Measurements from ENCODE around the gene CLDN4.

- TF ChIP-seq POLR2A (IDR thresholded peaks at IDR 0.05) (no peak), CTCF (IDR thresholded peaks at IDR 0.05) (no peak), POLR2AphosphoS5 (IDR thresholded peaks at IDR 0.05) (no peak), EP300 (IDR thresholded peaks at IDR 0.05) (no peak)
Measured at GRCh38 chr7:73876973-73877372, 46.2 kb downstream of the CLDN4 start.
